Mammary epithelial cell (primary cell): ENCODE measurements around the gene TECTA.

Experiments used
- CTCF ChIP-seq, 2 donors: IDR thresholded peaks in 1 of 2; conservative IDR thresholded peaks in 1 of 2; 2 replicates each; pipeline ENCODE4 v1.5.1; 2011 to 2012; ENCODE audit warnings: inconsistent platforms in 2 of 2, low read length in 2 of 2, mild to moderate bottlenecking in 2 of 2, control low read depth in 1 of 2, low read depth in 1 of 2; ENCODE audit not compliant: insufficient read depth in 1 of 2; ENCODE audit errors: extremely low read depth in 1 of 2
- EZH2 ChIP-seq: IDR thresholded peaks from 2 replicates; pipeline ENCODE4 v1.6.1; 2012; ENCODE audit warnings: low read length, inconsistent platforms, borderline replicate concordance

- no peak for TF ChIP-seq EZH2
- TF ChIP-seq CTCF (conservative IDR thresholded peaks at IDR 0.05 in 1 of 2, IDR thresholded peaks at IDR 0.05 in 1 of 2; ENCODE audit: extremely low read depth in 1 of 2, insufficient read depth in 1 of 2, low read depth in 1 of 2, low read length in 2 of 2), result no peak
Observed at GRCh38 chr11:121099885-121100284, 1.2 kb upstream of the TECTA start.
